NCI-H2081 treated with DMSO at 0.1 percent for 48 hours (cell line): Measurements from ENCODE around the gene GMDS.

Experiments used
- DNase-seq: peaks from one replicate; lab custom pipeline; 2025; lab: John Stamatoyannopoulos, UW

The GMDS gene

GRCh38 chr6:1895721-1896120, 349.7 kb downstream of the GMDS start:
- no peak for DNase-seq

GRCh38 chr6:1894954-1895353, 350.5 kb downstream of the GMDS start:
- no peak for DNase-seq

GRCh38 chr6:1893470-1894130, 351.8 kb downstream of the GMDS start:
- DNase-seq, result no peak

GRCh38 chr6:1892716-1893115, 352.7 kb downstream of the GMDS start:
- DNase-seq, result no peak

- DNase-seq, result no peak
Observed at GRCh38 chr6:1890987-1891386, 354.4 kb downstream of the GMDS start.

GRCh38 chr6:1890071-1890470, 355.3 kb downstream of the GMDS start:
- no peak for DNase-seq

- no peak for DNase-seq
Observed at GRCh38 chr6:1885576-1886011, 359.8 kb downstream of the GMDS start.

- DNase-seq, result no peak
Observed at GRCh38 chr6:1884313-1884712, 361.1 kb downstream of the GMDS start.

GRCh38 chr6:1878330-1878729, 367.1 kb downstream of the GMDS start:
- DNase-seq, result no peak

- no peak for DNase-seq
Observed at GRCh38 chr6:1873781-1874180, 371.6 kb downstream of the GMDS start.

GRCh38 chr6:1872649-1873131, 372.7 kb downstream of the GMDS start:
- no peak for DNase-seq

GRCh38 chr6:1871724-1872315, 373.6 kb downstream of the GMDS start:
- DNase-seq, result no peak

GRCh38 chr6:1870932-1871331, 374.5 kb downstream of the GMDS start:
- no peak for DNase-seq

- no peak for DNase-seq
Observed at GRCh38 chr6:1870251-1870650, 375.2 kb downstream of the GMDS start.

- no peak for DNase-seq
Observed at GRCh38 chr6:1869769-1870168, 375.6 kb downstream of the GMDS start.

GRCh38 chr6:1869308-1869707, 376.1 kb downstream of the GMDS start:
- DNase-seq, result no peak

GRCh38 chr6:1868561-1869261, 376.7 kb downstream of the GMDS start:
- no peak for DNase-seq

- no peak for DNase-seq
Observed at GRCh38 chr6:1867197-1867596, 378.2 kb downstream of the GMDS start.

- no peak for DNase-seq
Observed at GRCh38 chr6:1865585-1865984, 379.8 kb downstream of the GMDS start.

- no peak for DNase-seq
Observed at GRCh38 chr6:1864496-1864895, 380.9 kb downstream of the GMDS start.

- DNase-seq, result no peak
Observed at GRCh38 chr6:1862411-1862810, 383.0 kb downstream of the GMDS start.

GRCh38 chr6:1860756-1861348, 384.6 kb downstream of the GMDS start:
- DNase-seq, result no peak

- DNase-seq, result no peak
Observed at GRCh38 chr6:1858859-1859258, 386.5 kb downstream of the GMDS start.
